RKO (cell line): ENCODE data around the gene CADM1.

Source experiments
- DNase-seq: peaks from one replicate; pipeline ENCODE4 v3.0.0-alpha.2; 2016; ENCODE audit warnings: low spot score

Gene CADM1

DNA sequence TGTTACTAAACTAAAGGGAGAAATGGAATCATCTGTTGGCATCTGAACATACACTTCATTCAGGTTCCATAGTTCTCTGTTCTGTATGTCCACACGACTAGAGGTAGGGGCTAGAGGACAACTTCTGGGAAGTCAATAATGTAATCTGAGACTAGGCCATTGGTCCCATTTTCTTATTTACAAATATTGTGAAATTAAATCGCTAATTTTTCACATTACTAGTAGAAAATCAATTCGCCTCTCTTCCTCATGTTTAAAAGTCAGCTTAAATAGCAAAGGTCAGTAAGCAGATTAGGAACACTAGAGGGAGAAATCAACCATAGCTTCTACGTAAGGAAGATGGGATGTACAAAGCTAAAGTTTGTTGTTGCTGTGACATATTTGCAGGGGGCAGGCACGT, 59.7 kb downstream of the CADM1 start:
- no peak for DNase-seq

GRCh38 chr11:115439969-115440540, 64.2 kb downstream of the CADM1 start:
- DNase-seq = no peak

DNA sequence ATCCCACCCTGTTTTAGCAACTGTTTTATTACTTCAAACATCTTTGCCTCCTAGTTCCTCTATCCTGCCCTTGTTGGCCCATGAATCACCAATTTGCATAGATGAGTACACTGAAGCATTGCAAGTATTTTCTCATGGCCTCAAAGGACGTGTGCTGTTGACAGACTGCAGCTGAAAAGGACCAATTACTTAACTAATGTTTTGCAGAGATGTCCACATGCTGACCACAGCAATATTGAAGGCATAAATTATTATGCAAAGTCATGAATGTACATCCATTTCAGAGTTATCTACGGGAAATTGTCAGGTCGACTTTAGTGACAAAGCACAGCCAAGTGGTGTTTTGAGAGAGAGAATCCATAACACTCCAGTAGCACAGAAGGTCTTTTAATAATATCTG, 64.8 kb downstream of the CADM1 start:
- peak; percentile 16 for DNase-seq

GRCh38 chr11:115437902-115438575, 66.2 kb downstream of the CADM1 start:
- no peak for DNase-seq

DNA sequence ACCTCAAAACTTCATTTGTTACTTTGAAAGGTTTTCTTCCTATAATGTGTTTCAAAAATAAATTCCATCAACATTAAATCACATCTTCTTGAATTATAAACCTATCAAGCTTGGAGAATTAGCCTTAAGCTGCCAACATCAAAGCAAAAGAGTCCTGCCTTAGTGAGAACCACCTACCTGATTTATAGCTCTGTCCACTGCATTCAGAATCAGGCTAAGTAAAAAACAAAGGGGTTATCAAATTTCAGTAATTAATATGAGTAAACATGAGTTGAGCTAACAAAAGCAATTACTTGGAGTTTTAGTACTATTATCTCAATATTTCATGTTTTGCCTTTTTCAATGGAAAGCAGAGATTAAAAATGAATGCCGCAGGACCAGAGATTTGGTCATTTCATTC, 73.9 kb downstream of the CADM1 start:
- DNase-seq = no peak

DNA sequence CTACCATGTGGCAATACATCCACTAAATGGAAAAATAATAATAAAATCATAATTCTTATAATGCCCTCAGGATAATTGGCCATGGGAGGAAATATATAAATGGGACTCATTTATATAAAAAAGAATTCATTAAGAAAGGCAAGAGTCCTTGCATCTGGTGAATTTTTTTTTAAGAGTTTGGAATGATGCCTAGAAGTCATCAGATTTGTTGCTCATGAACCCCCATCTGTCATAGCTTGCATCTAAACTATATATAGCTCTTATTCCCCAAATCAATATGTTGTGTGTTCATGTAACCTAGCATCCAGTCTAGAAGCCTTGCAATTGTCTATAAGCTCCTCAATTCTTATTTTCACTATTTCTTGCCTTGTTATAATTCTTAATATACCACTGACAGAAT, 75.9 kb downstream of the CADM1 start:
- DNase-seq = no peak

GRCh38 chr11:115425816-115426215, 78.4 kb downstream of the CADM1 start:
- no peak for DNase-seq

GRCh38 chr11:115425250-115425649, 79.0 kb downstream of the CADM1 start:
- DNase-seq = no peak

- DNase-seq = no peak
Observed at GRCh38 chr11:115423728-115424459, 80.3 kb downstream of the CADM1 start.

GRCh38 chr11:115421992-115422689, 82.1 kb downstream of the CADM1 start:
- DNase-seq = no peak

GRCh38 chr11:115421352-115421991, 82.7 kb downstream of the CADM1 start:
- no peak for DNase-seq

GRCh38 chr11:115420505-115420904, 83.7 kb downstream of the CADM1 start:
- DNase-seq = no peak

DNA sequence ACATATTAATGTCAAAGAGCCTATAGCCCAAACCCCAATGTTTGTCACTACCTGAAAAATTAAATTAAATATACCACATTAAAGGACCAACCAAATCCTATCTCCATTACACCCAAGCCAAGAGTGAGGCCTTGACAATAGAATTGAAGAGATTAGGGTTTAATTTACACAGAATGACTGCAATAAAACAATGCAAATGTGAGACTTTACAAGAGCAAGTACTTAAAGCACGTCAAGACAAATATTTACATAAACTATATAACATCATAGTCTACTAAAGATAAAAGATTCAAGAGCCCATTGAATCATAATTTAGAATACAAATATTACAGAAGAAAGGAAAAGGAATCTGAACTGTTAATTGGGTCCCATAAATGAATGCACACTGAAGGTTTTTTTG, 85.6 kb downstream of the CADM1 start:
- no peak for DNase-seq

- DNase-seq = no peak
Observed at GRCh38 chr11:115418081-115418480, 86.1 kb downstream of the CADM1 start.

GRCh38 chr11:115411120-115411519, 93.1 kb downstream of the CADM1 start:
- no peak for DNase-seq

DNA sequence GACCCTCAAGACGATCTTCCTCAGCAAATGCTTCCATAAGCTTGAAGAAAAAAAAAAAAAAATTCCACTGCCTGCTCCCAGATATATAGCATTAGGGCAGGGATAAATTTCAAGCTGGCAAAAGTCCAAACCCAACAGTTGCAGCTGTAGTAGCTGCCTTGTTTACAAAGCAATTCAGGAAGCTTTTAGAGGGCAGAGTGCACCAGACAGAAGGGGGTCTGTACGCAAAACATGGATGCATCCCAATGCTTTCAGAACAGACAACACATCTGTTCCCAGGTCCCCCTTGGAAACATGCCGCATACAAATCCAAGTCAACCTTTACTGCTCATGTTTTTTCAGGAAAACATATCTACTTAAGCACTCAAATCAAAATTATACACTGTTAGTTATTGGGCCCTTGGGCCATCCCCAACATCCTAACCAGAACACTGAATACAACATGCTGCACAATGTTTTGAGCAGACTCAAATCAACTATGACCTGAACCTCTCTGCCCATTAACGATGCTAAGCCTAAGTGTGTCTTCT, 94.5 kb downstream of the CADM1 start:
- DNase-seq = no peak

GRCh38 chr11:115409116-115409670, 95.0 kb downstream of the CADM1 start:
- no peak for DNase-seq

DNA sequence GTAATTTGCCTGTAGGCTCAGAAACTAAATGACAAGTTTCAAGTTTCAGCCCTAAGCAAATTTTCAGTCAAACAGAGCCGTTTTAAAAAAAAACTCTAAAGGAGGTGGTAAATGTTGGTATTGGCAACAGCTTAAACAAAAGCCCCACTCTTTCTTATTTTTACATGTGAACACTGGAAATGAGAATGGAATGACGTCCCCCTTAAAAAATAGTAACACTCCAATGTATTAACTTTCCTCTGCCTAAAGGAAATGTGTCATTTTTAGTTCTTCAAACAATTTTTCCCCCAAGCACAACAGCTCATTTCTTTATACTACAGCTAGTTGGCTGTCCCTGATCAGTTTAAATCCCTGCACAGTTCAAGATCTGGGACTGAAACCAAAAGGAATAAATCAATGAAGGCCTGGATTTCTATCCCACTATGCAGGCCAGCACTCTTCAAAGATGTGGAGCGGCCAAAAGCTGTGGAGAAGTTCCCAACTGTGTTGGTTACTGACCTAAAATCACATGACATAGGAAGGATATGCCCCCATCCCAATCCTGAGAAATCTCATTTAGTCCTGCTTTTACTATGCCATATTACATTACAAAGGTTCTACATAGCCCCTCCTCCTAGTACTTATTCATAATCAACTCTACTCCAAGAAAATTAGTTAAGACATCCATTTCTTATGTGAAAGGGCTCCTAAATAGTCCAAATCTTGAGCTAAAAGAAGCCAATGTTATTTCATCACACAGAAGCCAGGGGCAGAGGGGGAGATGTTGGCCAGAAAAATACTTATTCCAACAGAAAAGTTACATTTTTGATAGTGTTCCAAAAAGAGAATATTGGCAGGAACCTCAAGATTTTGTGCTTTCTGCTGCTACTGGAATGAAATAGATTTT, 95.9 kb downstream of the CADM1 start:
- DNase-seq = no peak

- no peak for DNase-seq
Observed at GRCh38 chr11:115407496-115407895, 96.7 kb downstream of the CADM1 start.

GRCh38 chr11:115406404-115406803, 97.8 kb downstream of the CADM1 start:
- DNase-seq = no peak
